IPS-NIHi11 (cell line): ENCODE data around the gene CSPG4.
"Not testable (repeated sequence)": the region's sequence is repeated elsewhere in the genome, so short reads cannot be mapped to it uniquely, and the experiment has no call there.

Source experiments
- DNase-seq: peaks from one replicate; pipeline ENCODE4 v3.0.0; 2012; ENCODE audit warnings: mixed read lengths, low spot score

The CSPG4 gene

DNA sequence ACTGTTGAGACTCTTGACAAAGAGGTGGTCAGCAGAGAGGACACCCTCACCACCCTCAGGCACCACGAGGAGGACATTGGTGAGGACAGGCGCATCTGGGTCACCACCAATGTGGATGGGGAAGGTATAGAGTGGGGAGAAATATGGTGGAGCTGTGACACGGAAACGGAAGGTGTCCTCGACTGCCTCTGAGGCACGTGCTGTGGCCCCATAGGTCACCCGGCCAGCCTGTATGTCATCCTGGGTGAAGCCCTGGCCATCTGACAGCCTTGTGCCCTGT lies 24.4 kb downstream of the CSPG4 start:
- DNase-seq, result no peak

DNA sequence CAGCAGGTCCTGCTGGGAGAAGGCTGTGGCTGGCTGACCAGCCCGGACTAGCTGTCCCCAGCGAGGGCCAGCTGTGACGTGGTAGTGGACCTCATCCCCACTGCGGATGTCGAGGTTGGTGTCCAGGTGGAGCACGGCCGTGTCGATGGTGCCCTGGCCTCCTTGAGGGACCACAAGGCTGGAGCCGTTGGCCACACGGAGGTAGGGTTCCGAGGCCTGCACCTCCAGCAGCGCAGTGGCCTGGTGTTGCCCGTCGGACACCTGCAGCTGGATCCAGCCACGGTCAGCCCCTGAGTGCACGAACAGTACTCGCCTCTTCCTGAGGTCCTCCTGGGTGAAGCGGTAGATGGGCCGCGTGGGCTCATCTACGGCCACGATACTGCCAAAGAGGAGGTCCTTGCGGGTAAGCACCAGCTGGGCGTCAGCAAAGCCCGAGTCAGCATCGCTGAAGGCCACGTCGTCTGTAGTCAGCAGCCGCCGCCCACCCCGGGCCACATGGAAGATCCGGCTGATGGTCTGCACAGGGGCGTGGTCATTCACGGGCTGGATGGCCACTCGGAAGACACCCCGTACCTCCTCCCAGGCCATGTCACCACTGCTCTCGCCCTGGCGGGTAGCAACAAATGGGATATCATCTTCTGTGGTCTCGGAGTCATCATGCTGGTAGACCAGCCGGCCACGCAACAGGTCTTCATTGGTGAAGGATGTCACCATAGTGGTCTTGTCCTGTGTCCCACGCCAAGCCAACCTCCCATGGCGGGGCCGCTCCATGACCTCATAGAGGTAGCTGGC lies 25.0 kb downstream of the CSPG4 start:
- DNase-seq, result no peak

DNA sequence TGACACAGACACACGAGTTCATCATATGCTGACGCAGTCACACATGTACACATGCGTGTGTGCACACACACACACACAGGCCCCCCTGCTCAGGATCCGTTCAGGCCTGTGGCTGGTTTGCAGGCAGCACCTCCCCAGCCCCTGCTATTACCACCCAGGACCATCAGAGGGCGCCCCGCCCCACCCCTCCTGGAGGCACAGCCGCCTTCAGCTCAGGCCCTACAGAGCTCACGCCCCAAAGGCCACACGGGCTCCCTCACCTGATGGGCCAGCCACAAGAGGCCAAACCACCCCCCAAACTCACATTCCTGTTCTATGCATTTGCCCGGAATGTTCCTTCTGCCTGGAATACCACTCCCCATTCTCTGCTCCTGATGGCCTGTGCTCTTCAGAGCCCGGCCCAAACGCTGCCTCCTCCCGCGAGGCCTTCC lies 26.4 kb downstream of the CSPG4 start:
- DNase-seq, result peak; percentile 79

DNA sequence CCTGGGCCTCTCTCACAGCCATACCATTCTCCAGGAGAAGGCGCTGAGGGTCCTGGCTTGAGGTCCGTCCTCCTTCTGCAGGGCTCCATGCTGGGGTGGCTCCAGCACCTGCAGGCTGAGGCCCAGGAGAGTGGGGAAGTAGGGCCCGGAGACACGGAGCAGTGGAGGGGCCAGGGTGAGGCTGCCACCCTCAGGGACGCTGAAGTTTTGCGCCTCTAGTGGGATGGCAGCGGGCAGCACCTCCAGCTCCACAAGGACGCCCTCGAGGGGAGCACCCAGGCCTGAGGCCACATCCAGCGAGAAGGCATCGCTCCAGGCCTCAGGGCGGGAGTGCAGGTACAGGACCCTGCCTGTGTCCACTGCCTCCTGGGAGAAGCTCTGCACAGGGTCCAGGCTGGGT lies 27.5 kb downstream of the CSPG4 start:
- DNase-seq, result no peak

DNA sequence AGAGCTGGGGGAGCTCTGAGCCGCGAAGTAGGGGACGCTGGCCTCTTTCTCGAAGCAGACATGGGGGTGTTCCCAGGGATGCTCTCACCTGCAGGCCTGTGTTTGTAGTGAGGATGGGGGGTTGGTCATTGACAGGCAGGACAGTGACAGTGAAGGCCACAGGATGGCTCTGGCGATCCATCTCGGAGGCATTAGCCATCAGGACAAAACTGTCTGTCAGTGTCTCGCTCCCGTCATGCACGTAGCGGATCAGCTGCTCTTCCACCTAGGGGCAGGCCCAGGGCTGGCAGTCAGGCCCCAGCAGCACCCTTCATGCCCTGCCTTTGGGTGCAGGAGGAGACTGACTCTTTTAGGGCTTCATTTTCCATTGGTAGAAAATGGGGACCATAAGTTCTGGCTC lies 28.0 kb downstream of the CSPG4 start:
- no peak for DNase-seq

DNA sequence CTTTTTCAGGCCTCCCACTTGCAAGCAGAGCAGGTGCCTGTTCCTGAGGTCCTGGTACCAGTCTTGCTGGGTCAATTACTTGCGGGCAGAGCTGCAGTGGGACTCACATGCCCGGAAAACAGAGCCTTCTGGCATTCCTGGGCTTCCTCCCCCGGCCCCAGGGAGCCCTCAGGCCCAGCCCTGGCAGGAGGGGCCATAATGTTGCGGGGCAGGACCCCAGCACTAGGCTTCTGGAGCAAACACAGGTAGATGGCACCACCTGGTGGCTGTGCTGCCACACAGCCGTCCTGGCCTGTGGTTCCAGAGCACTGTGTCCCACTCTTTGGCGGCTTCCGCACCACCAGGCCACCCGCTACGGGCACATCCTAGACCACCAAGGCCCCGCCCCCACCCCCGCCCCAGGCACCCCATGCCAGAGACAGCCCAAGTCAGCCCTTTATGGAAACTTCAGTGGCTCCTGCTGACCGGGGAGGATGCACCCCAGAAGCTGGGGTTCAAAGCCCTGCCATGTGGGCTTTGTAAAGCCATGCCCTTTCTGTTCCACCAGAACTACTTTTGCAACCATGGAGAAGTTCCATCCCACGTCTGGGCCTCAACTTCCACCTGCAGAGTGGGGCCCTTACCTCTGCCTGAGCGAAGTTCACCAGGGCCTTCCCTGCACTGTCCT lies 28.9 kb downstream of the CSPG4 start:
- DNase-seq, result peak; percentile 91

DNA sequence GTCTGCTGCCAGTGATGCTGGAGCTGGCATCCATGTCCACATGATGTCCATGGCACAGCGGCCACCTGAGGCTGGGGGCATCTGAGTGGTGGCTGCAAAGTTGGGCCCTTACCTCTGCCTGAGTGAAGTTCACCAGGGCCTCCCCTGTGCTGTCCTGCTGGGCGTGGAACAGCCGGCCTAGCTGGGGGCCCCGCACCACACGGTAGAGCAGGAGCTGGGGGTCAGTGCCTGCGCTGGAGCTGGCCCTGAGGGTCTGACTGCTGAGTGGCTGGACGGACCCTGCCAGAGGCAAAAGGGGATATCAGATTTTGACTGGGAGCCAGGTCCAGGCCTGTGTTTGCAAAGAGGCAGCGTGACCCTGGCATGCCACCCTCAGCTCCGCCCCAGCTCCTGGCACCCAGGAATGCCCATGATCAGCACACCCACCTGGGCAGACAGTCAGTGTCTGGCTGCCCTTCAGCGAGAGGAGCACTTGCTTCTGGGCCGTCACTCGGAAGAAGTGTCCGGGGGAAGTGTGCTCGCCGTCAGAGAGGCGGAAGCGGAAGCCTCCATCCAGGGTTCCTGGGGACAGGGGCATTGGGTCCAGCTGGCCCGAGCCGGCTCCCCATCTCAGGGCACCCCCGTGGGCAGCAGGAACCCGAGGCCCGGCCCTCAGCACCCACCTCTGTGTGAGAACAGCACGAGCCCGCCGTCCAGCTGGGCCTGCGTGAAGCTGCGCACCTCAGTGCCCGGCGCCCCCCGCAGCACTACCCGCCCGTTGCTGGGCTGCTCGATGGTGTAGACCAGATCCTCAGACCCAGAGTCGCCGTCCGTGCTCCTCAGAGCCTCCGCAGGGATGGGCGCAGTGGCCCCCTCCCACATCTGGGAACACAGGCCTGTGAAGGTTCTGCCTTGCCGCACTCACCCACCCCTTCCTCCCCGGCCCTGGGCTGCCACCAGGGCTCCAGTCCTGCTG lies 30.2 kb downstream of the CSPG4 start:
- DNase-seq, result no peak

DNA sequence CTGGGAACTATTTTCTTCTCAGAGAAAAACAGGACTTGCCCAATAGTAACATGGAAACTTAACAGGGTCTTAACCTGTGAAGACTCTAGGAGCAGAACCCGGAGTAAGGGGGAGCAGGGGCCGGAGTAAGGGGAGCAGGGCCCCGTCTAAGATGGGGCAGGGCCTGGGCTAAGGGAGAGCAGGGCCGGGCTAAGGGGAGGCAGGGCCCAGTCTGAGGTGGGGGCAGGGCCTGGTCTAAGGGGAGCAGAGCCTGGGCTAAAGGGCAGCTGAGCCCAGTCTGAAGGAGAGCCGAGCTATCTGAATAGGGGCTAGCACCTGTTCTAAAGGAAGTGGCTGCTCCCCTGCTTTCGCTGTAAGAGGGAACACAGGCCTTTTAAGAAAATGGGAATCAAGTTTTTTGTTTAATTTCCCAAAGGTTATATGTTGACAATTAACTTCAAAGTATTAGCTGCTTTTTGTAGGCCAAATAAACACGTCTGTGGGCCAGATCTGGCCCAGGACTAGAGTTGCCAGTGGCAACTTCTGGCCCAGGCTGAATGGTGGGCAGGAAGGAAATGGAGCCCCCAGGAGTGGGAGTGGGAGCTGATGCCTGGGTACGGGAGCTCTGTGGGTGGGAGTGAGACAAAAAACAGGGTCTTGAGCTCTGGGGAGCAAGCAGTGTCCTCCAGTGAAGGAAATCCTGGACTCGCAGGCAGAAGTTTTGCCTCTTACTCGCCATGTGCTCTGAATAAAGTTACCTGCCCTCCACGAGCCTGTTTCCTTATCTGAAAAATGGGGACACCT lies 32.5 kb downstream of the CSPG4 start:
- peak; percentile 56 for DNase-seq

DNA sequence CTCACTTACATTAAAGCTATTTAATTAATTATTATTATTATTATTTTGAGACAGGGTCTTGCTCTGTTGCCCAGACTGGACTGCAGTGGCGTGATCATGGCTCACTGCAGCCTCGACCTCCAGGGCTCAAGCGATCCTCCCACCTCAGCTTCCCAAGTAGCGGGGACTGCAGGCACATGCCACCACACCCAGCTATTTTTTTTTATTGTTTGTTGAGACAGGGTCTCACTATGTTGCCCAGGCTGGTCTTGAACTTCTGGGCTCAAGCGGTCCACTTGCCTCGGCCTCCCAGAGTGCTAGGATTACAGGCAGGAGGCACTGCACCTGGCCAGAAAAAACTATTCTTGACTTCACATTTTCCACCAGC lies 34.3 kb downstream of the CSPG4 start:
- DNase-seq, result not testable (repeated sequence)

DNA sequence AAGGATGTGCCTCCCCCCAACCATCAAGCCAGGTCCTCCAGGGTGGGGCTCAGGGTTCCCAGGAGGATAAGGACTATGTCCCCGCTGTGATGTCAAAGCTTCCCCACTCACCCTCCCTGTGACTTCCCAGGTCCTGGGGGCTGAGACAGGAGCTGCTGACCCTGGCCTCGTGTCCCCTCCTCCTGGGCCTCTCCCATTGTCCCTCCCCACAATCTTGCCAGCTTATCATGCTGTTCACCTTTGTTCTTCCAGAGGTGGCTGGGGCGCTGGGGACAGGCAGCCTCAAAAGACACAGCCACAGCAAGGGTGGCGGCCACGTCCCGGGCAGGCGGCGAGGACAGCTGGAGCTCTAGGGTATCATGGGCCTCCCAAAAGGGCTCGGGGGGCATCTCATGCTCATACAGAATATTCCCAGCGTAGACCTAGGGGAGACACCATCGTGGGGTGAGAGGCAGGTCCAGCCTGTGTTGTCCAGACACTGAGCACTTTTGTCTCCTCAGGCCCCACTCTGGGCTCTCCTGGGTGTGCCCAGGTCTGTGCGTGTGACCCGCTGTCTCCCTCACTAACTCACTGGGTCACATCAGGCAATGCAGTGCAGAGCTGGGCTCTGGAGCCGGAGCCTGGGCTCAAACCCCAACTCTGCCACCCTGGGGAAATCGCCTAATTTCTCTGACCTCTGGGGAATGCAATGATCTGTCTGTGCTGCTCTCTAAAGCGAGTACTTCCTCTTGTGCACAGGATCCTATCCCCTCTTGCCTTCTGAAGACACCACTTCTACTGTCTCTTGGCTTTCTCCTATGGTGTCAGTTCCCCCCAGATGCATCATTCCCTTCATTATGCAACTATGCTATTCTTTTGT lies 35.0 kb downstream of the CSPG4 start:
- DNase-seq, result no peak

DNA sequence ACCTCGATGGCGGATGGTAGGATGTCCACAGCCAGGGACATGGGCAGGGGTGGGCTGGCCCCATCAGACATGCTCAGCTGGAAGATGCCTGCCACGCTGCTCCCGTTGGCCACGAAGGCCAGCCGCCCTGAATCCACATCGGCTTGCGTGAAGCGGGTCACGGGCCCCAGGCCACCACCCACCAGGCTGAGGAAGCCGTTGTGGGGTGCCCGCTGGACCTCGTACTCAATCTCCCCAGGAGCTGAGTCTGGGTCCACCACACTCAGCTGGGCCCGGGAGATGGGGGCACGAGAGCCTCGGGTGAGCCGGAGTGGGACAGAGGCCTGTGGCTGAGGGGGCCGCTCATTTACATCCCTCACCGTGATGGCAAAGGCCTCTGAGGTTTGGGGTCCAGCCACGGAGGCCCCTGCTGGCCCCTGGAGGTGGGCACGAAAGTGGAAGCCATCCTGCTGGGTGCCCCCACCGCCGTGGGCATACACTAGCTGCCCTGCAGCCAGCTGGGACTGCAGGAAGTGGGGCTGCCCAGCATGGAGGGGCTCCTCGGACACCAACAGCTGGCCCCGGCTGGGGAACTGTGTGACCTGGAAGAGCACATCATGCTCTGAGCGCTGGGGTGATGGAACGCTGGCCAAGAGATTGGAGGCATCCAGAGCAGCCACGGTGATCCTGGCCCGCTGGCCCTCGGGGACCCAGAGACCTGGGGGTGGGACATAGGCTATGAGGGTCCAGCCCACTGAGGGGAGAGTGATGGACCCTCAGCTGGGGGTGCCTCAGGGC lies 35.8 kb downstream of the CSPG4 start:
- no peak for DNase-seq

DNA sequence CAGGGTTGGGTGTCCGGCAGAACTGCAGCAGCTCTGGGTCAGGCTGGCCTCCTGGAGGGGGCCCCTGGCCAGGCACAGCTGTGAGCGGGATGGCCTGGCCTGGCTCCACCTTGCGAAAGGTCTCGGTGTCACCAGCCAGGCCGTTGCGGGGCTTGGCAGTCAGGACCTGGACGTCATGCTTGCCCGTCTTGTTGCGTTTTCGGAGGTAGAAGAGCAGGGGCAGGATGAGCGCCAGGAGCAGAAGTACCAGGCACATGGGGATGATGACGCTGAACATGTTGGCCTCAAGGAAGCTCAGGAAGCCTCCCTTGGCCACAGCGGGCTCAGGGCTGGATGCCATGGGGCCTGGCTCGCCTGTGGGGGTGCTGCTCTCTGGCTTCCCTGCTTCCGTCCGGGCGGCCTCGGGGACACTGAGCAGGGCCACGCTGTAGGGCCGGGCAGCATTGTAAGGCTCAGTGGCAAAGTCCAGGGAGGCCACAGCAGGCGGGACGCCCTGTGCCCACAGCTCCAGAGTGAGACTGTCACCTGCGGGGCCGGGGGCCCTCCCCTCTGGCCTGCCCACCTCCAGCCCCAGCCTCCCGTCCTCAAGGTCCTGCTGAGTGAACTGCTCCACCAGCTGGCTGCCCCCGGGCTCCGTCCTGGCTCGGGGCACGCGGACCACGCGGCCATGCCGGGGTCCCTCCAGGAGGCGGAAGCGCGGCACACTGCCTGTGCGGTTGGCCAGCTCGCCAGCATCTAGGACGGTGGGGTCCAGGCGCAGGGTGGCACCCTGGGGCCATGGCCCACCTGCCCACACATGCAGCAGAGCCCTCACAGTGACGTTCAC lies 36.9 kb downstream of the CSPG4 start:
- no peak for DNase-seq

DNA sequence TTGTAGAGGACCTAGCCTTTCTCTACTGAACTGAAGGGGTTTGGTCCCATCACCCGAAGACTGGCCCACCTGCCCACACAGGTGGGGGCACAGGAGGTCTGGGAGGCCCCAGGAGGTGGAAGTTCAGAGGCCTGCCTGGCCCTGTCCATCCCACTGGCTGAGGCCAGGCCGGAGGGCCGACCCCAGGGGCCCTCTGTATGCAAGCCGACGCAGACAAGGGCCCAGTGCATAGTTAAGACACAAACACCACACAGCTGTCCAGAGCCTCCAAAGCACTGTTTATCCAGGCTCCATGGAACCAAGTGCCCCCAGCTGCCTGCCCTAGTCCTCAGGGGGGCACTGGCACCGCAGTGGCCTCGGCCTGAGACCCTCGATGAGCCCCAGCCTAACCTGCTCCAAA lies 38.3 kb downstream of the CSPG4 start:
- no peak for DNase-seq

DNA sequence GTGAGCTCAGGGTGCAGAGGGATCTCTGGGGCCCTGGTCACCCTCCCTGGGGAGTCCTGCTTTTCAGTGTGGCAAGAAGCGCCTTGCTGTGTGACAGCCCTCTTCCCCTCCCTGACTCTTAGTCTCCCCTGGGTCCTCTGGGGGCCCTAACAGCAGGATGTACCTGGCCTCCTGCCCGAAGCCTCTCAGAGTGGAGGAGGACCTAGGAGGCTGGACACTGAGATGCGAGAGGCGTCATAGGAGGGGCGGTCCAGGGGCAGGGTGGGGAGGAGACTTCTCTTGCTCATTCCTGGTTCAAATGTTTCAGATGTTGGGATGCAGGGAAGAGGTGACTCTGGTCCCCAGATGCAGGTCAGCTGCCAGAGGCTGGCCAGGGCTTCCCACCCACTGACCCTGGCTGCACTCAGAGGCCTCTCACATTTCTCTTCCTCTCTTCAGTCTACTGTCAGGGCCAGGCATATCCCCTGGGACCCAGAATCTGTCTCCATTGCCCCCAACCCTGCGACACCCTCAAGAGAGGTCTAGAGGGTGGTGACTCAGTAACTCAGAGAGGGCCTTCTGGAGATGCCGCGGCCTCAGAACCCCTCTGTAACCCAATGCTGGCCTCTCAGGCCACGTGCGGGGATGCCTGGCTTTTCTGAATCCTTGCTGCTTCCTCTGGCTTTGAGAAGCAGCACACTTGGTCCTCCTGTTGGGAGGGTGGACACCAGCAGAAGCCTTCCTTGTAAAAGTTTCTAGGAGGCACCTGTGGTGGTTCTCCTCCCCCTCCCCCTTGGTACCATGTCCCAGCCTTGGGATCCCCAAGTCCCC lies 39.0 kb downstream of the CSPG4 start:
- no peak for DNase-seq

DNA sequence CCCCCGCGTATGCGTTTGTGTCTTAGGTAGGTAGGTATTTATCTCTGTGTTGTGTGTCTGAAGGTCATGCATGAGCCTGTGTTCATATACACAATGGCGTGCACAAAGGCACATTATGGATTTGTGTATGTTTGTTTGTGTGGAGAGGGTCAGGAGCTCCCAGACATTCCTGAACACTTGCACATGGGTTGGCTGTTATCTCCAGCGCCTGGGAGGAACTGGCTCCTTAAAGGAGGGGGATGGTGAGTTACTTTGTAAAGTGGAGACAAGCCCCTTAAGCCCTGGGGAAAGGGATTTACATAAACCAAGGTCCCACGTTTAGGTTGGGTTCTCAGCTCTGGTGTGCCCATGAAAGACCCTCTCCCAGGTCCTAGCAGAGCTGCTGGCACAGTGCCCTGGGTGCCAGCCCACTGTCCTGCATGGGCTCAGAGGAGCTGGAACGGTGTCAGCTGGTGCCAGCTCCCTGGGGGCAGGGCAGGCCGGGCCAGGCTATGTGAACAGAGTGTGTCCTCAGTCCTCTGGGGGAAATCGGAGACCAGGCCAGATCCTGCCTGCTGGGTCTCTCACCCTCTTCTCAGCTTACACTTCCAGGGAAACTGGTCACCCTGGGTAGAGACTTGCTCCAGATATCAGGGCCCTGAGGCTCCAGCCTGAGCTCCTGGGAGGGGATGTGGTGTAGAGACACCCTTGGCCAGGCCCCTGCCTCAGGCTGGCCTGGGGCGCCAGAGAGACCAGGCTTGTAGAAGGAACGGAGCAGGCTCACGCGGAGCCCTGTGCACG lies 39.8 kb downstream of the CSPG4 start:
- DNase-seq, result peak; percentile 42

DNA sequence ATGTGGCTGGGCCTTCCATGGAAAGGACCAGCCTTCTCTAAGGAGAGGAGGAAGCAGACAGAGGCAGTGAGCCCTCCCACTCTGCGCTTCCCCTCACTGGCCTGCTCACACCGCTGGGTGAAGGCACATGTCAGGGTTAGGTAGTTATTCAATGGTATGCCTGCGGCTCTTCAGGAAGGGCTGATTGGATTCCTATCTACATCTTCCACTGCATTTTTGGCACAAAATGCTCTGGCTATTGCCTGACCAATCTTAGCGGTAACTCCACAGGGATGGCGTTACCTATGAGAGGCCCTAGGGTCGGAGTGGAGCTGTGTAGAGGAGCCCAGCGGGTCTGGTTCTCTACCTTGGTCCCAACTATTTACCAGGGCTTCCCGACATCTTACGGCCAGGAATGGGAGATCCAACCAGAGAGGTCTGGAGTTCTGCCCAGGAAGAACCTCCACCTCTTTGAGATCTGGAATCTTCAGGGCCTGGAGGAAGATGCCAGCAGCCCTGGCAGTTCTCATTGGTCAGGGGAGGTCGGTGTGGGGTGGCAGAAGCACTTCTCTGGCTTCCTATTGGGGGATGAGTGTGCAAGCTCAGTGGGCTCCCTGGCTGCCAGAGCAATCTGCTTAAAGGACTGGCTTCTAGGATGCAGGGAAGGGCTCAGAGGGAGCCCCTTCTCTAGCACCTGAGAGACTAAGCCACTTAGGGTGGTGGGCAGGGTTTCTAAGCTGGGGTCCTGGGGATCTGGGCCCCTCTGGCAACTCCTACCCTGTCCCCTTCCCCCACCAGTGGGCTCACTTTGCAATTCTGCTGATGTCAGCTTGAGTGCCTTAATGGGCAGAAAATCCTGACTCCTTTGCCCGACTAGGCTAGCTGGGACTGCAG lies 40.7 kb downstream of the CSPG4 start:
- peak; percentile 48 for DNase-seq

DNA sequence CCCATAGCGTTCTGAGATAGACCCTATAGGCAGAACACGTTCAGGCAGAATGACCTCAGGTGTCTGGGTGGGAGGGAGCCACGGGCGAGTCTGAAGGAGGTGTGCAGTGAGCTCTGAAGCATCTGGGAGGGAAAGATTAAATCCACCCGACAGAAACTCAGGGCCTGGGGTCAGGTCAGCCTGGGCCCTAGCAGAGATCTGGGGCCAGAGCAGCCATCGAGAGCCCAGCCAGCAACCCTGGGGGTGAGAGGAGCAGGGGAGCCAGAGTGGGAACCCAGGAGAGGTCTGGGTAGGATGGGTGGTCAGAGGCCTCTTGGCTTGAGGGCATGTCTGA lies 42.8 kb downstream of the CSPG4 start:
- DNase-seq, result no peak
